NB4 (cell line): ENCODE data around the gene USP36.

Source experiments
- DNase-seq: peaks from one replicate; pipeline ENCODE4 v3.0.0; 2010; ENCODE audit warnings: low read depth
- H3K4me3 ChIP-seq: one replicate; pipeline ENCODE4 v1.5.1; 2011; ENCODE audit warnings: mild to moderate bottlenecking, low read depth, low read length, moderate library complexity
- CTCF ChIP-seq: IDR thresholded peaks from one replicate; pipeline ENCODE4 v1.5.1; 2012; ENCODE audit warnings: low read depth, low read length
- MAX ChIP-seq: IDR thresholded peaks from 2 replicates; pipeline ENCODE4 v1.6.1; 2011; ENCODE audit warnings: low read depth, low read length
- MYC ChIP-seq: IDR thresholded peaks from 2 replicates; pipeline ENCODE4 v1.6.1; 2011; ENCODE audit warnings: low read depth, low read length
- POLR2A ChIP-seq: IDR thresholded peaks from 2 replicates; pipeline ENCODE4 v1.6.1; 2011; ENCODE audit warnings: mild to moderate bottlenecking; ENCODE audit not compliant: insufficient read length; ENCODE audit errors: extremely low read depth

Gene USP36

GRCh38 chr17:78797691-78798585 lies 42.7 kb downstream of the USP36 start:
- no peak overlapping the region for H3K4me3 ChIP-seq
- no peak for TF ChIP-seq MYC
- TF ChIP-seq MAX, result no peak
- TF ChIP-seq POLR2A, result no peak
- TF ChIP-seq CTCF, result no peak
- no peak for DNase-seq

- no peak overlapping the region for H3K4me3 ChIP-seq
- DNase-seq, result no peak
- TF ChIP-seq POLR2A (no peak), MYC (no peak), CTCF (no peak), MAX (no peak)
Measured at GRCh38 chr17:78797213-78797612, 43.4 kb downstream of the USP36 start.

GRCh38 chr17:78796517-78796900 lies 44.1 kb downstream of the USP36 start:
- no peak for TF ChIP-seq POLR2A
- no peak for TF ChIP-seq MYC
- TF ChIP-seq MAX, result no peak
- no peak for TF ChIP-seq CTCF
- no peak overlapping the region for H3K4me3 ChIP-seq

GRCh38 chr17:78795861-78796516 lies 44.6 kb downstream of the USP36 start:
- DNase-seq, result no peak
- H3K4me3 ChIP-seq, result no peak overlapping the region
- no peak for TF ChIP-seq MYC
- TF ChIP-seq MAX, result no peak
- no peak for TF ChIP-seq CTCF
- TF ChIP-seq POLR2A, result no peak

More at GRCh38 chr17:78796517-78796900, 44.1 kb downstream of the USP36 start:
- DNase-seq, result no peak

GRCh38 chr17:78794864-78795640 lies 45.6 kb downstream of the USP36 start:
- no peak for DNase-seq
- no peak overlapping the region for H3K4me3 ChIP-seq
- TF ChIP-seq POLR2A, result no peak
- TF ChIP-seq MYC, result no peak
- TF ChIP-seq MAX, result no peak
- TF ChIP-seq CTCF, result no peak
